GM12878 (cell line): ENCODE results near the gene TRABD2A. TPM values are rescaled to one million over a fixed set of nuclear protein-coding genes. Genes with fewer than 3 reads are reported as not detected.

ENCODE experiments used
- BHLHE40 ChIP-seq, 2 experiments: fragments of 450-650 bp in 1 of 2; IDR thresholded peaks; 2 replicates each; pipeline ENCODE4 v1.6.1; 2011 to 2017; ENCODE audit warnings: low read depth in 2 of 2, borderline replicate concordance in 1 of 2, improper control_type of control experiment in 1 of 2, low read length in 1 of 2, mild to moderate bottlenecking in 1 of 2
- BMI1 ChIP-seq: fragments of 450-650 bp; IDR thresholded peaks from 2 replicates; pipeline ENCODE4 v1.6.1; 2016; ENCODE audit warnings: mild to moderate bottlenecking, moderate library complexity, borderline replicate concordance
- E4F1 ChIP-seq: fragments of 450-650 bp; IDR thresholded peaks from 2 replicates; pipeline ENCODE4 v1.6.1; 2018; ENCODE audit warnings: borderline replicate concordance, mild to moderate bottlenecking; ENCODE audit not compliant: partially characterized antibody
- EZH2 ChIP-seq: IDR thresholded peaks from 2 replicates; pipeline ENCODE4 v1.6.1; 2012; ENCODE audit warnings: low read depth, mild to moderate bottlenecking, control low read depth, inconsistent platforms, low read length, borderline replicate concordance; ENCODE audit not compliant: control insufficient read depth
- MLLT1 ChIP-seq: fragments of 450-650 bp; IDR thresholded peaks from 2 replicates; pipeline ENCODE4 v1.6.1; 2016; ENCODE audit warnings: mild to moderate bottlenecking
- NFXL1 ChIP-seq: fragments of 450-650 bp; IDR thresholded peaks from 2 replicates; pipeline ENCODE4 v1.6.1; 2017; ENCODE audit warnings: antibody characterized with exemption, mild to moderate bottlenecking, borderline replicate concordance
- NR2C1 ChIP-seq: fragments of 450-650 bp; IDR thresholded peaks from 2 replicates; pipeline ENCODE4 v1.6.1; 2017; ENCODE audit warnings: antibody characterized with exemption, mild to moderate bottlenecking, moderate library complexity
- RAD21 ChIP-seq: IDR thresholded peaks from 2 replicates; pipeline ENCODE4 v1.6.1; 2011; ENCODE audit warnings: mild to moderate bottlenecking, low read depth, low read length, moderate library complexity; ENCODE audit not compliant: insufficient read depth
- RB1 ChIP-seq: fragments of 450-650 bp; formaldehyde crosslinking; IDR thresholded peaks from 2 replicates; pipeline ENCODE4 v1.6.1; 2017; ENCODE audit warnings: mild to moderate bottlenecking, borderline replicate concordance
- SUZ12 ChIP-seq: fragments of 200-600 bp; sonication (generic); IDR thresholded peaks from one replicate; pipeline ENCODE4 v1.6.1; 2018; ENCODE audit warnings: antibody characterized with exemption, mild to moderate bottlenecking; ENCODE audit not compliant: unreplicated experiment
- ZBTB40 ChIP-seq: fragments of 450-650 bp; IDR thresholded peaks from 2 replicates; pipeline ENCODE4 v1.6.1; 2016; ENCODE audit warnings: mild to moderate bottlenecking, moderate library complexity, borderline replicate concordance
- ZZZ3 ChIP-seq: IDR thresholded peaks from 2 replicates; pipeline ENCODE4 v1.6.1; 2011; ENCODE audit warnings: low read depth; ENCODE audit not compliant: control insufficient read depth, insufficient read length
- polyA plus RNA-seq, 11 experiments: library from polyadenylated mRNA; depleted of rRNA in 4 of 11; unstranded in 6 of 11; stranded (reverse) in 5 of 11; fragments of >200 nt; fragmentation: Nextera tagmentation in 4 of 11; fragmentation: Illumina TruSeq in 1 of 11; extraction: Ambion mirVana in 4 of 11; extraction: Trizol in 1 of 11; gene quantifications; 1 replicate in 1 of 11; 2 replicates in 10 of 11; pipeline versions ENCODE4 v1.2.1 to v1.2.3, GENCODE V29; 2011 to 2016; ENCODE audit warnings: inconsistent platforms in 2 of 11, missing spikeins in 2 of 11, low read depth in 1 of 11
- total RNA-seq, 4 experiments: library from RNA; depleted of rRNA in 3 of 4; stranded (reverse); fragments of >200 nt in 3 of 4; fragmentation: Illumina TruSeq in 1 of 4; extraction: Trizol in 1 of 4; gene quantifications; 2 replicates each; pipeline versions ENCODE4 v1.2.1 to v1.2.3, GENCODE V29; 2013 to 2021
- TF ChIP-seq, protein P1 (sequence below): fragments of 450-650 bp; conservative IDR thresholded peaks from 2 replicates; pipeline ENCODE4 v1.6.1; 2017; ENCODE audit warnings: mild to moderate bottlenecking, moderate library complexity
- TF ChIP-seq, protein P2 (sequence below): fragments of 450-650 bp; IDR thresholded peaks from 2 replicates; pipeline ENCODE4 v1.6.1; 2017; ENCODE audit warnings: antibody characterized with exemption, mild to moderate bottlenecking, moderate library complexity

Gene TRABD2A
- total and polyA plus RNA-seq, 10 of the 15 experiments (the other 5 are each of a cell fraction or from before 2014, with no cell fraction given) = 1.4 to 7.6 (median 4.1) TPM

- TF ChIP-seq, protein P1, sequence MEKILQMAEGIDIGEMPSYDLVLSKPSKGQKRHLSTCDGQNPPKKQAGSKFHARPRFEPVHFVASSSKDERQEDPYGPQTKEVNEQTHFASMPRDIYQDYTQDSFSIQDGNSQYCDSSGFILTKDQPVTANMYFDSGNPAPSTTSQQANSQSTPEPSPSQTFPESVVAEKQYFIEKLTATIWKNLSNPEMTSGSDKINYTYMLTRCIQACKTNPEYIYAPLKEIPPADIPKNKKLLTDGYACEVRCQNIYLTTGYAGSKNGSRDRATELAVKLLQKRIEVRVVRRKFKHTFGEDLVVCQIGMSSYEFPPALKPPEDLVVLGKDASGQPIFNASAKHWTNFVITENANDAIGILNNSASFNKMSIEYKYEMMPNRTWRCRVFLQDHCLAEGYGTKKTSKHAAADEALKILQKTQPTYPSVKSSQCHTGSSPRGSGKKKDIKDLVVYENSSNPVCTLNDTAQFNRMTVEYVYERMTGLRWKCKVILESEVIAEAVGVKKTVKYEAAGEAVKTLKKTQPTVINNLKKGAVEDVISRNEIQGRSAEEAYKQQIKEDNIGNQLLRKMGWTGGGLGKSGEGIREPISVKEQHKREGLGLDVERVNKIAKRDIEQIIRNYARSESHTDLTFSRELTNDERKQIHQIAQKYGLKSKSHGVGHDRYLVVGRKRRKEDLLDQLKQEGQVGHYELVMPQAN = no peak
- no peak for TF ChIP-seq ZBTB40
- TF ChIP-seq BHLHE40 (IDR thresholded peaks at IDR 0.05; ENCODE audit: borderline replicate concordance in 1 of 2, low read depth in 2 of 2, low read length in 1 of 2) = no peak
- TF ChIP-seq SUZ12 = no peak
- TF ChIP-seq EZH2 = no peak
- TF ChIP-seq, protein P2, sequence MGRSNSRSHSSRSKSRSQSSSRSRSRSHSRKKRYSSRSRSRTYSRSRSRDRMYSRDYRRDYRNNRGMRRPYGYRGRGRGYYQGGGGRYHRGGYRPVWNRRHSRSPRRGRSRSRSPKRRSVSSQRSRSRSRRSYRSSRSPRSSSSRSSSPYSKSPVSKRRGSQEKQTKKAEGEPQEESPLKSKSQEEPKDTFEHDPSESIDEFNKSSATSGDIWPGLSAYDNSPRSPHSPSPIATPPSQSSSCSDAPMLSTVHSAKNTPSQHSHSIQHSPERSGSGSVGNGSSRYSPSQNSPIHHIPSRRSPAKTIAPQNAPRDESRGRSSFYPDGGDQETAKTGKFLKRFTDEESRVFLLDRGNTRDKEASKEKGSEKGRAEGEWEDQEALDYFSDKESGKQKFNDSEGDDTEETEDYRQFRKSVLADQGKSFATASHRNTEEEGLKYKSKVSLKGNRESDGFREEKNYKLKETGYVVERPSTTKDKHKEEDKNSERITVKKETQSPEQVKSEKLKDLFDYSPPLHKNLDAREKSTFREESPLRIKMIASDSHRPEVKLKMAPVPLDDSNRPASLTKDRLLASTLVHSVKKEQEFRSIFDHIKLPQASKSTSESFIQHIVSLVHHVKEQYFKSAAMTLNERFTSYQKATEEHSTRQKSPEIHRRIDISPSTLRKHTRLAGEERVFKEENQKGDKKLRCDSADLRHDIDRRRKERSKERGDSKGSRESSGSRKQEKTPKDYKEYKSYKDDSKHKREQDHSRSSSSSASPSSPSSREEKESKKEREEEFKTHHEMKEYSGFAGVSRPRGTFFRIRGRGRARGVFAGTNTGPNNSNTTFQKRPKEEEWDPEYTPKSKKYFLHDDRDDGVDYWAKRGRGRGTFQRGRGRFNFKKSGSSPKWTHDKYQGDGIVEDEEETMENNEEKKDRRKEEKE = no peak
- TF ChIP-seq RAD21 = no peak
- TF ChIP-seq MLLT1 = 0 out of 2 replicates have a peak, but pooled peaks have one; percentile 55
- TF ChIP-seq NFXL1 = no peak
- TF ChIP-seq NR2C1 = no peak
- TF ChIP-seq E4F1 = no peak
- no peak for TF ChIP-seq ZZZ3
- no peak for TF ChIP-seq BMI1
- no peak for TF ChIP-seq RB1
Observed at GRCh38 chr2:84906108-84906899, 25.4 kb upstream of the TRABD2A start (continued).
